Measurements from ENCODE around the gene FOXP1.

FOXP1 gene

DNA sequence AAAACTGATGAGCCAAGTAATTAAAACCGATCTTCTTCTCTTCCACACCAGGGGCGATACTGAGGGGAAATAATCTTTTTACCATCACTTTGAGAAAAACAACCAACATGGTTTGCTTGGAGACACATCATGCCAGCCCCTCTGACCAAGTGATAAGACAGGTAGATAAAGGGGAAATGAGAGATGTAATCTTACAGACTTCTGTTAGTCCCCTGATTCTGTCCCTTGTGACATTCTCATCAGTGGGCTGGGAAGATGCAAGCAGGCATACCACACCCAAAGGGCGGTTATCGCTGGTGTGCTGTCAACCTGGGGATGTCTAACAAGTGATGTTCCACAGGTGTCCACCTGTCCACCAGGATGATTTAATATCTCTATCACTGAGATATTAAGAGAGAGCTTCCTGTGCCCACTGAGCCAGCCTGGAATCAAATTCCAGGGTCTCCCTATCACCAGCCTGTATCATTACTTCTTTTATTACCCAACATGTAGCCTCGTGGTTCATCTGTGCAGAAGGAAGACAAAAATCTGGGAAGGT is 315.0 kb downstream of the FOXP1 start:
- Histone ChIP-seq H3K27ac (ENCODE audit: insufficient read depth, low read depth, low read length, poor library complexity, severe bottlenecking) (no peak overlapping the region), H3K36me3 (ENCODE audit: control insufficient read depth, insufficient read depth, low read length) (no peaks in the 10 kb centered on the region), H3K4me3 (ENCODE audit: insufficient read depth, low read depth, low read length) (no peak overlapping the region), H3K27me3 (ENCODE audit: control insufficient read depth, insufficient read depth, low read length, poor library complexity, severe bottlenecking) (no peaks in the 10 kb centered on the region), H3K9me3 (ENCODE audit: control insufficient read depth, low read length) (no peaks in the 10 kb centered on the region), H3K4me1 (ENCODE audit: control insufficient read depth, insufficient read depth, low read length) (no peaks in the 10 kb centered on the region)
- 96 to 99% methylated on average over 5 of the region's 5 CpGs for WGBS, 2 experiments

DNA sequence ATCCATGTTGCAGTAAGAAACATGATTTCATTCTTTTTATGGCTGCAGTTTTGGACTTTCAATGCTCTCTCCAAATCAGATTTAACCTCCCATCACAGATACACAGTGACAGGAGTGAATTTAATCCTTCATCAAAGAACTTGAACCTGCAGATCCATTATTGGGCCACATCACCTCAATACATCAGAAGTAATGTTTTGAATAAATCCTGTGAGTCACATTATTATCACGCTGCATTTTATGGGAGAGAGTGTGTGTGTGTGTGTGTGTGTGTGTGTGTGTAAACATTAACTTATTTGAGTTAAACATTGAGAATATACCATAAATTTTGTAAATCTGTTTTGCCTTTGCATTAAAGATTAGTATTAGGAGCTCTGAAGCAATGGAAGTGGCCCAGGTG is 316.7 kb downstream of the FOXP1 start:
- H3K36me3 ChIP-seq (ENCODE audit: control insufficient read depth, insufficient read depth, low read length): no peaks in the 10 kb centered on the region
- no peak overlapping the region for H3K27ac ChIP-seq (ENCODE audit: insufficient read depth, low read depth, low read length, poor library complexity, severe bottlenecking)
- WGBS, 2 experiments: 100% methylated on average over 1 of the region's 1 CpG; no CpG with 5 or more reads in 1 of the 2 experiments
- no peak overlapping the region for H3K4me3 ChIP-seq (ENCODE audit: insufficient read depth, low read depth, low read length)
- no peaks in the 10 kb centered on the region for H3K4me1 ChIP-seq (ENCODE audit: control insufficient read depth, insufficient read depth, low read length)
- H3K9me3 ChIP-seq (ENCODE audit: control insufficient read depth, low read length): no peaks in the 10 kb centered on the region
- no peaks in the 10 kb centered on the region for H3K27me3 ChIP-seq (ENCODE audit: control insufficient read depth, insufficient read depth, low read length, poor library complexity, severe bottlenecking)

DNA sequence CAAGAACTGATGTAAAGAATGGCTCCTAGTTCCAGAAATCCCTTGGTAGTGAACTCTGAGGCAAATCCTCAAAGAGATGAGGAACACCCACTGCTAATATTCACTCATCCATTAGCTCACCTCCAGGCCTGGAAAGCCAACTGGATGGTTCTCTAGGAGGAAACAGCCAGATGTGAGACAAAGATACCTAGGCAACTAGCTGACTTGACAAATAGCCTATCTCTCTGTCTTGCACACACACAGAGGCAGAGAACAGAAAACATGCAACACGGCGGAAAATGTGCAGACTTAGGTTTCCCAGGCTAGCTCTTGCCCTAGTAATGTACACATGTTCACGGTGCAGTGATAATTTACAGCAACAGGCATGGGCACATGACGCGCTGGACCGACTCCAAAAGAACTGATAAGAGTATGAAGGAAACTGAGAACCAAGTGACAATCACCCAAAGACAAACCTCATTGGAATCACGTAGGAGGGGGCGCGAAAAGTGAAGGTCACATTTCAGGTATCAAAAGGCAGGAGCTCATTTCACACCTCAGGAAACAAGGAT is 318.1 kb downstream of the FOXP1 start:
- H3K36me3 ChIP-seq (ENCODE audit: control insufficient read depth, insufficient read depth, low read length): no peaks in the 10 kb centered on the region
- no peak overlapping the region for H3K27ac ChIP-seq (ENCODE audit: insufficient read depth, low read depth, low read length, poor library complexity, severe bottlenecking)
- no peaks in the 10 kb centered on the region for H3K4me1 ChIP-seq (ENCODE audit: control insufficient read depth, insufficient read depth, low read length)
- no peak overlapping the region for H3K4me3 ChIP-seq (ENCODE audit: insufficient read depth, low read depth, low read length)
- no peaks in the 10 kb centered on the region for H3K9me3 ChIP-seq (ENCODE audit: control insufficient read depth, low read length)
- 97% methylated on average over 9 of the region's 9 CpGs for WGBS, 2 experiments
- no peaks in the 10 kb centered on the region for H3K27me3 ChIP-seq (ENCODE audit: control insufficient read depth, insufficient read depth, low read length, poor library complexity, severe bottlenecking)

DNA sequence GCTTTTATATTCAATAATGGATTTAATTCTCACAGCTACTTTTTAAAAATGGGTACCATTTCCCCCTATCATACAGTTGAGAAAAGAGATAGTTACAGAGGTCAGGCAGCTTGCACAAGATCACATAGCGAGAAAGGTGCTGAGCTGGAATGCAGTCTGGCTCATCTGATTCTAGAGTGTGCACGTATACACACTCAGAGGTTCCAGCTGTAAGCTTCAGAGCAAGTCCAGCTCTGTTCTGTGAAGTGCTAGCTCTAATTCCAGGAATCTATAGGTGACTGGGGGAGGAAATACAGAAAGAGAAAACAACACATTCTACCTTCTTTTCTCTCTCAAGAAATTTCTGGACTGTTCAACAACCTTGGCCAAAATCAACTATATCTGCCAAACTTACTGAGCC is 318.7 kb downstream of the FOXP1 start:
- H3K4me1 ChIP-seq (ENCODE audit: control insufficient read depth, insufficient read depth, low read length): no peaks in the 10 kb centered on the region
- H3K27me3 ChIP-seq (ENCODE audit: control insufficient read depth, insufficient read depth, low read length, poor library complexity, severe bottlenecking): no peaks in the 10 kb centered on the region
- 90 to 99% methylated on average over 2 of the region's 2 CpGs for WGBS, 2 experiments
- H3K36me3 ChIP-seq (ENCODE audit: control insufficient read depth, insufficient read depth, low read length): no peaks in the 10 kb centered on the region
- H3K27ac ChIP-seq (ENCODE audit: insufficient read depth, low read depth, low read length, poor library complexity, severe bottlenecking): no peak overlapping the region
- no peak overlapping the region for H3K4me3 ChIP-seq (ENCODE audit: insufficient read depth, low read depth, low read length)
- H3K9me3 ChIP-seq (ENCODE audit: control insufficient read depth, low read length): no peaks in the 10 kb centered on the region

DNA sequence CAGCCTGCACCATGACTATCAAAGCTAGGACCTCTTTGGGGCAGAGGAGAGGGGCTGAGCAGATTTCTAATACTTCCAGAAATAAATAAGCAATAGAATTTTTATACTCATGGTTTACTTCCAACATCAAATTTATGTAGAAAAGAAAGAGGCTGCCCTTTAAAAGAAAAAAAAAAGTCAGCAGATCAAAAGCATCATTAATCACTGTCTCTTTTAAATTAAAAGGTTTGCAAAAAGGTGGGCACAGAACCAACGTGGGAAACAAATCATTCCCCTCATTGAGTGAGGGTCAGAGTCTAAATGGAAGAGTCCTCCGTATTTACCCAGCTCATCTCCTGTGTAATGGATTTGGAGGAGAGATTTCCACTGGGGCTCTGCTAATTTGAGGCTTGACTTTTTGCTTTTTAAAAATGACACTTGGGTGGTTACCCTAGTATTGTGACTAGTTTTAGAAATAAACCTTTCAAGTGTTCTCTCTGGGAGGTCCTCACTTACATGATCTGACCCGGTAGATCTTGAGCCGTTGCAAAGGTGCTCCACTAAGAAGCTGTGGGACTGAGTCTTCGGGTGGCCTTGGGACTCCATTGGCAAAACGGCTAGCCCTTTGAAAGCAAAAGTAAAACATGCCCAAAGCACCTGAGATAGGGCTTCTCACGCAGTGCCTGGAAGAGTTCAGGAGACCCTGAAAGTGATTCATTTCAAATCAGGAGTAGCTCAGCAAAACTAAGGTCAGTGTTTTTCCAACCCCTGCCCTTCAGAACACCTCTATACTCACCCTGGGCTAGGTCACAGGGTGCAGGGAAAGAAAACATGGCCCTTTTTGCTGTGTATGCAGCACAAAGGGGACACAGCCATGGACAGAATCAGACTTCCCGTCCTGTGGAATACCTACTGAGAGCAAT is 320.9 kb downstream of the FOXP1 start:
- 90 to 91% methylated on average over 8 of the region's 8 CpGs for WGBS, 2 experiments
- Histone ChIP-seq H3K4me1 (ENCODE audit: control insufficient read depth, insufficient read depth, low read length) (no peaks in the 10 kb centered on the region), H3K9me3 (ENCODE audit: control insufficient read depth, low read length) (no peaks in the 10 kb centered on the region), H3K4me3 (ENCODE audit: insufficient read depth, low read depth, low read length) (no peak overlapping the region), H3K27me3 (ENCODE audit: control insufficient read depth, insufficient read depth, low read length, poor library complexity, severe bottlenecking) (no peaks in the 10 kb centered on the region), H3K36me3 (ENCODE audit: control insufficient read depth, insufficient read depth, low read length) (no peaks in the 10 kb centered on the region), H3K27ac (ENCODE audit: insufficient read depth, low read depth, low read length, poor library complexity, severe bottlenecking) (no peak overlapping the region)

DNA sequence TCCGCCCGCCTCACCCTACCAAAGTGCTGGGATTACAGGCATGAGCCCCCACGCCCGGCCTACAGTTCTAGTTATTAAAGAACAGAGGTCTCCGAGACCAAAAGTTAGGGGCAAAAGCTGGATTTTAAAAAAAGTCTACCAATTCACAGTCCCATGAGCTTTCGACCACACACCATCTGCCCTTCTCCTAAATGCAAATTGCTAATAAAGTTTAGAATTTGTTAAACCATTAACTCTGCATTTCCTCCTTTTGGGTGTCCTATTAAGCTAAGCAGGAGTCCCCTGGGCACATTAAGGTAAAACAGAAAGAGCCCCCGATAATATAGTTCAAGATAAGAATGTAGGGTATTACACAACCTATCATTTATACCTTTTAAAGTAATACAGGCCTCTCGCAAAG is 322.7 kb downstream of the FOXP1 start:
- Histone ChIP-seq H3K9me3 (ENCODE audit: control insufficient read depth, low read length) (no peaks in the 10 kb centered on the region), H3K36me3 (ENCODE audit: control insufficient read depth, insufficient read depth, low read length) (no peaks in the 10 kb centered on the region), H3K27me3 (ENCODE audit: control insufficient read depth, insufficient read depth, low read length, poor library complexity, severe bottlenecking) (no peaks in the 10 kb centered on the region), H3K4me3 (ENCODE audit: insufficient read depth, low read depth, low read length) (no peak overlapping the region), H3K4me1 (ENCODE audit: control insufficient read depth, insufficient read depth, low read length) (no peaks in the 10 kb centered on the region), H3K27ac (ENCODE audit: insufficient read depth, low read depth, low read length, poor library complexity, severe bottlenecking) (no peak overlapping the region)
- WGBS, 2 experiments: 89 to 96% methylated on average over 6 to 7 of the region's 8 CpGs

DNA sequence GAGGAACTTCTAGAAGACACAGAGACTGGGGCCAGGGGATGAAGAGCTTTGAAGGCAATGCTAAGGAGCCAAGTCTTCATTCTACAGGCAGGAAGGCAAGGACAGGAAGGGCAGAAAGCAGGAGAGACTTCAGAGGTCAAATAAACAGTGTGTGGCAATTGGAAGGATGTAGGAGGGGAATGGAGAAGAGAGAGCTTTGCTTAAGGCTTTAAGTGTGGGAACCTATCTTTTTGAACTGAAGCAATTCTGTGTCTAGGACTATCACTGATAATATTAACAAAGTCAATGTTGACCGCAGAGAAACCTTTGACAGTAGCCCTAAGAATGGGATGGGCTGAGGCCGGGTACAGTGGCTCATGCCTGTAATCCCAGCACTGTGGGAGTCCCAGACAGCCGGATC is 325.0 kb downstream of the FOXP1 start:
- Histone ChIP-seq H3K27ac (ENCODE audit: insufficient read depth, low read depth, low read length, poor library complexity, severe bottlenecking) (no peak overlapping the region), H3K4me3 (ENCODE audit: insufficient read depth, low read depth, low read length) (no peak overlapping the region), H3K4me1 (ENCODE audit: control insufficient read depth, insufficient read depth, low read length) (no peaks in the 10 kb centered on the region), H3K27me3 (ENCODE audit: control insufficient read depth, insufficient read depth, low read length, poor library complexity, severe bottlenecking) (no peaks in the 10 kb centered on the region), H3K36me3 (ENCODE audit: control insufficient read depth, insufficient read depth, low read length) (no peaks in the 10 kb centered on the region), H3K9me3 (ENCODE audit: control insufficient read depth, low read length) (no peaks in the 10 kb centered on the region)
- 85 to 91% methylated on average over 3 of the region's 3 CpGs for WGBS, 2 experiments

DNA sequence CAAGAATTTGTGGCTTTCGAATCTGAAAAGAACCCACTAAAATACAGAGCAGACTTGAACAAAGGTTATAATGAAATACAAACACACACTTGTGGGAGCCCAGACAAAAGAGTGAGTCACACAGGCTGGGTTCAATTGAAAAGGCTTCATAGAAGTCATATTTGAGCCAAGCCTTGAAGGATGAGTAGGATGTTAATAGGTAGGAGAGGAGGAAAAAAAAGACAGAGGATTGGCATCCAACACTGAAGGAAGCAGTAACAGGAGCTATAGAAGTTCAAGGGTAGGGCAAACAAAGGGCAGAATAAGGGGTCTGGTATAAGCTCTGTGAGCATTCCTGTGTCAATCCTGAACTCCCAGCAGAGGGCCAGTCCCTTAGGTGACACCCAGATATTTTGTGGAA is 325.4 kb downstream of the FOXP1 start:
- H3K4me3 ChIP-seq (ENCODE audit: insufficient read depth, low read depth, low read length): no peak overlapping the region
- H3K27ac ChIP-seq (ENCODE audit: insufficient read depth, low read depth, low read length, poor library complexity, severe bottlenecking): no peak overlapping the region
- H3K9me3 ChIP-seq (ENCODE audit: control insufficient read depth, low read length): no peaks in the 10 kb centered on the region
- no peaks in the 10 kb centered on the region for H3K36me3 ChIP-seq (ENCODE audit: control insufficient read depth, insufficient read depth, low read length)
- H3K4me1 ChIP-seq (ENCODE audit: control insufficient read depth, insufficient read depth, low read length): no peaks in the 10 kb centered on the region
- WGBS, 2 experiments: 86 to 94% methylated on average over 1 of the region's 1 CpG
- no peaks in the 10 kb centered on the region for H3K27me3 ChIP-seq (ENCODE audit: control insufficient read depth, insufficient read depth, low read length, poor library complexity, severe bottlenecking)

DNA sequence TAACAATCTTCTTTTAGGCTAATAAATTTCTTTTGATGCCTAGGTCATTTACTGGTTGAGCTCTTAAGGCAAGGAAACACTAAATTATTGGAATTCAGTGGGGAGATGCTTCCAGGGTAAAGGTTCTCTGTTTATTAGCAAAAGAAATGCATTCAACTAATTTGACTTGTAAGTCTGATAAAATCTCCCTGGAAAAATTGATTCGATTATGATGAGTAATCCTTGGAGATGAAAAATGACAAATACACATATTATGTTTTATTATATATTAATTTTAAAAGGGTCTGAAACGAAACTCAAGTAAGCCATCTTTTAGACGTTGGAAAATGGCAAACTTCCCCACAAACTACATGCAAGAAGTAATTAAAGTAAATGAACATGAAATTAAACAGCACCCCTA is 328.0 kb downstream of the FOXP1 start:
- H3K27ac ChIP-seq (ENCODE audit: insufficient read depth, low read depth, low read length, poor library complexity, severe bottlenecking): no peak overlapping the region
- H3K36me3 ChIP-seq (ENCODE audit: control insufficient read depth, insufficient read depth, low read length): no peaks in the 10 kb centered on the region
- H3K4me3 ChIP-seq (ENCODE audit: insufficient read depth, low read depth, low read length): no peak overlapping the region
- H3K4me1 ChIP-seq (ENCODE audit: control insufficient read depth, insufficient read depth, low read length): no peaks in the 10 kb centered on the region
- no peaks in the 10 kb centered on the region for H3K9me3 ChIP-seq (ENCODE audit: control insufficient read depth, low read length)
- no peaks in the 10 kb centered on the region for H3K27me3 ChIP-seq (ENCODE audit: control insufficient read depth, insufficient read depth, low read length, poor library complexity, severe bottlenecking)
- WGBS, 2 experiments: no CpG with 5 or more reads among the region's 3 CpGs

DNA sequence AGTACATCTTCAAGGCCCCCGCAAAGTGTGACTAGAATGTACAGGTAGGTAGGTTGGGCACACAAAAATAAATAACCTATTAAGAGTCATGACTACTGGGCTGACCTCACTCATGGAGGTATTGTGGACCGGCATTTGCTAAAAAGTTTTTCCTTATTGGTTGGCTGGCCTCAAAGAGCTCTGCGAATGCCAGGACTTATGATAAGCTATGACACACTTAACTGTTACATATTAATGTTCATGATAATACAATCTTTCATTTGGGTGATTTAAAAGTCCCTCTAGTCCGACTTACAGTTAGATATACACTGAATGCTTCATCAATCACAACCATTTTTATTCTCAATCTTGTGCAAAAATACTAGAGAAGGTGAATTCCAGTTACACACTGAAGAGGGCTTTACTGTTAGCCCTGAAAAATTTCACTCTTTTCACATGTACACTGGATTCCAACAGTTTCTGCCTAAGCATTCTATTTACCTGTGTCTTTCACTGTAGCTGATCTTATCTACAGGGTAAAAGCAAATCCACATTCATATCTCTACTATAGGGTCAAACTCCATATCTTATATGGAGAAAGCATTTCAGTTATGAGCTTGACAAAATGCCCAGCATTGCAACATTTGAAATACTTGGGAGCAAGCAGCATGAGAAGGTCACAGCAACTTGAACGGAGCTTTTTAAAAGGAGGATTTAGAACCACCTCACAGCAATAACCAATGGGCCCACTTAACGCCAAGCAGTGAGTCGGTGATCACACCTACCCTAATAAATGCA is 329.1 kb downstream of the FOXP1 start:
- H3K27me3 ChIP-seq (ENCODE audit: control insufficient read depth, insufficient read depth, low read length, poor library complexity, severe bottlenecking): no peaks in the 10 kb centered on the region
- no peak overlapping the region for H3K4me3 ChIP-seq (ENCODE audit: insufficient read depth, low read depth, low read length)
- WGBS, 2 experiments: 90 to 91% methylated on average over 5 to 7 of the region's 7 CpGs
- H3K9me3 ChIP-seq (ENCODE audit: control insufficient read depth, low read length): no peaks in the 10 kb centered on the region
- H3K36me3 ChIP-seq (ENCODE audit: control insufficient read depth, insufficient read depth, low read length): no peaks in the 10 kb centered on the region
- no peaks in the 10 kb centered on the region for H3K4me1 ChIP-seq (ENCODE audit: control insufficient read depth, insufficient read depth, low read length)
- no peak overlapping the region for H3K27ac ChIP-seq (ENCODE audit: insufficient read depth, low read depth, low read length, poor library complexity, severe bottlenecking)

Measured in ectodermal cell (in vitro differentiated cells).